HCT116 (cell line): Measurements from ENCODE around the gene RSRC1. TPM values are rescaled to one million over a fixed set of nuclear protein-coding genes. Genes with fewer than 3 reads are reported as not detected.
A peak's percentile ranks its signal among the peaks of the same experiment; 100 is the strongest.

Source experiments
- ATAC-seq: fragments of 200-7000 bp; cut with Tn5 transposase; 2 replicates; pipeline ENCODE4 v1.9.1; 2020; ENCODE audit warnings: mild to moderate bottlenecking, moderate library complexity
- Bru-seq: library from RNA; stranded (reverse); fragments of 400-500 nt; gene quantifications from one replicate; lab custom pipeline; 2021; lab: Mats Ljungman, UMichigan
- BruChase-seq, 2 experiments: library from RNA; stranded (reverse); fragments of 400-500 nt; gene quantifications; one replicate each; lab custom pipeline; 2021; lab: Mats Ljungman, UMichigan
- BruUV-seq: library from RNA; stranded (reverse); fragments of 400-500 nt; replicated peaks from 2 replicates; lab custom pipeline; 2021; lab: Mats Ljungman, UMichigan
- CTCF ChIA-PET: fragments of 300-600 bp; sonication (Branson Sonifier 250); formaldehyde crosslinking; loops from one replicate; lab custom pipeline; 2021; ENCODE audit warnings: antibody characterized with exemption; lab: Charles Lee
- POLR2A ChIA-PET: fragments of 300-600, 350-600 bp; sonication (Branson Sonifier 250); formaldehyde crosslinking; loops from one replicate; lab custom pipeline; 2021; ENCODE audit warnings: antibody characterized with exemption; lab: Charles Lee
- RAD21 ChIA-PET, 2 experiments: fragments of 300-600 bp; sonication (Branson Sonifier 250); formaldehyde crosslinking; loops; one replicate each; lab custom pipeline; 2023; ENCODE audit warnings: low total read pairs in 2 of 2; ENCODE audit not compliant: uncharacterized antibody in 2 of 2, unreplicated experiment in 2 of 2, low non-redundant PET in 1 of 2; lab: Charles Lee
- DNase-seq: peaks from one replicate; pipeline ENCODE4 v3.0.0-alpha.2; 2010; ENCODE audit warnings: low read depth, low spot score
- H2AFZ ChIP-seq: fragments of 200-600 bp; shearing (Covaris generic), sonication (generic); 2 replicates; pipeline ENCODE4 v1.6.1; 2017; ENCODE audit warnings: low read depth, mixed run types, mixed read lengths, antibody characterized with exemption, low read length; ENCODE audit not compliant: poor library complexity, severe bottlenecking
- H3K27ac ChIP-seq: 2 replicates; pipeline ENCODE4 v1.5.1; 2012; ENCODE audit warnings: low read depth, low read length
- H3K27me3 ChIP-seq: fragments of 200-600 bp; sonication (generic); 2 replicates; pipeline ENCODE4 v1.6.1; 2016; ENCODE audit warnings: mixed run types, low read length, mixed read lengths; ENCODE audit not compliant: insufficient read depth
- H3K36me3 ChIP-seq, 2 experiments: fragments of 200-500 bp in 1 of 2; fragments of 200-600 bp in 1 of 2; sonication (Bioruptor generic) in 1 of 2; sonication (generic) in 1 of 2; 2 replicates each; pipeline versions ENCODE4 v1.5.1 to v1.6.1; 2014 to 2016; ENCODE audit warnings: low read length in 2 of 2, inconsistent platforms in 1 of 2, mixed read lengths in 1 of 2, mixed run types in 1 of 2; ENCODE audit not compliant: insufficient read depth in 2 of 2, control insufficient read depth in 1 of 2
- H3K4me1 ChIP-seq, 2 experiments: fragments of 200-600 bp in 1 of 2; sonication (generic) in 1 of 2; 2 replicates each; pipeline versions ENCODE4 v1.5.1 to v1.6.1; 2012 to 2017; ENCODE audit warnings: low read length in 2 of 2, inconsistent platforms in 1 of 2, mild to moderate bottlenecking in 1 of 2, mixed read lengths in 1 of 2, mixed run types in 1 of 2, moderate library complexity in 1 of 2; ENCODE audit not compliant: insufficient read depth in 2 of 2, control insufficient read depth in 1 of 2
- H3K4me2 ChIP-seq: fragments of 200-600 bp; sonication (generic); 2 replicates; pipeline ENCODE4 v1.6.1; 2017; ENCODE audit warnings: mixed run types, low read length, mixed read lengths
- H3K4me3 ChIP-seq, 2 experiments: fragments of 200-600 bp in 1 of 2; sonication (generic) in 1 of 2; replicated peaks in 1 of 2; 2 replicates each; pipeline ENCODE4 v1.5.1; 2011 to 2016; ENCODE audit warnings: low read length in 2 of 2, control low read depth in 1 of 2, low read depth in 1 of 2, mild to moderate bottlenecking in 1 of 2, mixed read lengths in 1 of 2, mixed run types in 1 of 2
- H3K79me2 ChIP-seq: fragments of 200-600 bp; sonication (generic); 2 replicates; pipeline ENCODE4 v1.6.1; 2017; ENCODE audit warnings: mild to moderate bottlenecking, mixed run types, low read length, moderate library complexity, mixed read lengths; ENCODE audit not compliant: insufficient read depth
- H3K9ac ChIP-seq: fragments of 200-600 bp; sonication (generic); 2 replicates; pipeline ENCODE4 v1.6.1; 2016; ENCODE audit warnings: low read length, mixed read lengths
- H3K9me2 ChIP-seq: fragments of 200-600 bp; sonication (generic), shearing (Covaris generic); 2 replicates; pipeline ENCODE4 v1.6.1; 2017; ENCODE audit warnings: mixed run types, mild to moderate bottlenecking, moderate library complexity; ENCODE audit not compliant: insufficient read depth
- H3K9me3 ChIP-seq, 2 experiments: fragments of 200-500 bp in 1 of 2; fragments of 200-600 bp in 1 of 2; sonication (Bioruptor generic) in 1 of 2; sonication (generic) in 1 of 2; 2 replicates each; pipeline ENCODE4 v1.6.1; 2014 to 2017; ENCODE audit warnings: low read length in 2 of 2, mixed read lengths in 2 of 2, inconsistent platforms in 1 of 2, low read depth in 1 of 2, mild to moderate bottlenecking in 1 of 2, mixed run types in 1 of 2, moderate library complexity in 1 of 2; ENCODE audit not compliant: control insufficient read depth in 1 of 2, insufficient read depth in 1 of 2
- H4K20me1 ChIP-seq: fragments of 200-600 bp; sonication (generic), shearing (Covaris generic); 2 replicates; pipeline ENCODE4 v1.6.1; 2017; ENCODE audit warnings: mixed run types, mild to moderate bottlenecking, moderate library complexity; ENCODE audit not compliant: insufficient read depth
- CBX3 ChIP-seq: IDR thresholded peaks from 2 replicates; pipeline ENCODE4 v1.6.1; 2012; ENCODE audit warnings: low read depth
- CEBPB ChIP-seq: IDR thresholded peaks from 2 replicates; pipeline ENCODE4 v1.6.1; 2012; ENCODE audit warnings: low read depth
- EGR1 ChIP-seq: IDR thresholded peaks from 2 replicates; pipeline ENCODE4 v1.6.1; 2012; ENCODE audit warnings: low read depth
- ELF1 ChIP-seq: IDR thresholded peaks from 2 replicates; pipeline ENCODE4 v1.6.1; 2012; ENCODE audit warnings: low read depth, borderline replicate concordance
- EZH2 ChIP-seq: fragments of 200-600 bp; sonication (generic); IDR thresholded peaks from 2 replicates; pipeline ENCODE4 v1.6.1; 2017; ENCODE audit warnings: antibody characterized with exemption, mixed run types
- EZH2phosphoT487 ChIP-seq: fragments of 200-600 bp; IDR thresholded peaks from 2 replicates; pipeline ENCODE4 v1.6.1; 2018; ENCODE audit warnings: antibody characterized with exemption, borderline replicate concordance
- FOSL1 ChIP-seq: IDR thresholded peaks from 2 replicates; pipeline ENCODE4 v1.6.1; 2012; ENCODE audit warnings: low read depth
- JUND ChIP-seq: IDR thresholded peaks from 2 replicates; pipeline ENCODE4 v1.6.1; 2012
- POLR2AphosphoS5 ChIP-seq: IDR thresholded peaks from 2 replicates; pipeline ENCODE4 v1.6.1; 2011; ENCODE audit warnings: mild to moderate bottlenecking, low read depth, low read length, moderate library complexity
- RAD21 ChIP-seq: IDR thresholded peaks from 2 replicates; pipeline ENCODE4 v1.6.1; 2012; ENCODE audit warnings: low read depth, mild to moderate bottlenecking
- SIN3A ChIP-seq: IDR thresholded peaks from 2 replicates; pipeline ENCODE4 v1.6.1; 2012; ENCODE audit warnings: low read depth
- SP1 ChIP-seq: IDR thresholded peaks from 2 replicates; pipeline ENCODE4 v1.6.1; 2012; ENCODE audit warnings: low read depth
- SRF ChIP-seq: IDR thresholded peaks from 2 replicates; pipeline ENCODE4 v1.6.1; 2012; ENCODE audit warnings: low read depth
- TCF7L2 ChIP-seq: IDR thresholded peaks from 2 replicates; pipeline ENCODE4 v1.7.0; 2011; ENCODE audit warnings: borderline replicate concordance, inconsistent platforms; ENCODE audit not compliant: insufficient read depth, insufficient read length; ENCODE audit errors: extremely low read depth
- YY1 ChIP-seq: IDR thresholded peaks from 2 replicates; pipeline ENCODE4 v1.6.1; 2011; ENCODE audit warnings: low read length, low read depth, moderate library complexity, mild to moderate bottlenecking; ENCODE audit not compliant: insufficient replicate concordance; ENCODE audit errors: extremely low read depth
- ZFX ChIP-seq: fragments of 450-650 bp; IDR thresholded peaks from 2 replicates; pipeline ENCODE4 v1.6.1; 2017
- ZNF274 ChIP-seq: fragments of 200-500 bp; sonication (Bioruptor generic); IDR thresholded peaks from 2 replicates; pipeline ENCODE4 v1.6.1; 2014; ENCODE audit warnings: mild to moderate bottlenecking, low read depth, low read length, inconsistent platforms
- intact Hi-C: fragments of 100-400 bp; cut with micrococcal nuclease; formaldehyde crosslinking; loops from 2 replicates; pipeline ENCODE4 v1.10.0; 2022
- long read RNA-seq: library from polyadenylated mRNA; unstranded; transcript quantifications from one replicate; pipeline ENCODE4 v2.0.0, GENCODE V29; 2021; ENCODE audit not compliant: unreplicated experiment
- polyA plus RNA-seq: library from polyadenylated mRNA; unstranded; fragments of >200 nt; gene quantifications from 2 replicates; pipeline ENCODE4 v1.2.1, GENCODE V29; 2012; ENCODE audit warnings: missing spikeins
- total RNA-seq: library from RNA; stranded (reverse); gene quantifications from one replicate; pipeline ENCODE4 v1.2.1, GENCODE V29; 2021; ENCODE audit not compliant: unreplicated experiment
- TF ChIP-seq, protein P1 (sequence below): IDR thresholded peaks from 2 replicates; pipeline ENCODE4 v1.6.1; 2011; ENCODE audit warnings: mild to moderate bottlenecking, low read length, moderate library complexity; ENCODE audit not compliant: insufficient replicate concordance; ENCODE audit errors: extremely low read depth
- TF ChIP-seq, protein P2 (sequence below), 3 experiments: fragments of 200-600 bp in 1 of 3; sonication (generic) in 1 of 3; IDR thresholded peaks in 2 of 3; conservative IDR thresholded peaks in 1 of 3; 2 replicates each; pipeline ENCODE4 v1.5.1; 2012 to 2017; ENCODE audit warnings: low read depth in 2 of 3, low read length in 2 of 3, antibody characterized with exemption in 1 of 3, borderline replicate concordance in 1 of 3, control low read depth in 1 of 3, mild to moderate bottlenecking in 1 of 3, mixed read lengths in 1 of 3, mixed run types in 1 of 3, moderate library complexity in 1 of 3; ENCODE audit not compliant: insufficient read depth in 1 of 3
- TF ChIP-seq, protein P3 (sequence below): IDR thresholded peaks from 2 replicates; pipeline ENCODE4 v1.6.1; 2012

The RSRC1 gene, protein sequence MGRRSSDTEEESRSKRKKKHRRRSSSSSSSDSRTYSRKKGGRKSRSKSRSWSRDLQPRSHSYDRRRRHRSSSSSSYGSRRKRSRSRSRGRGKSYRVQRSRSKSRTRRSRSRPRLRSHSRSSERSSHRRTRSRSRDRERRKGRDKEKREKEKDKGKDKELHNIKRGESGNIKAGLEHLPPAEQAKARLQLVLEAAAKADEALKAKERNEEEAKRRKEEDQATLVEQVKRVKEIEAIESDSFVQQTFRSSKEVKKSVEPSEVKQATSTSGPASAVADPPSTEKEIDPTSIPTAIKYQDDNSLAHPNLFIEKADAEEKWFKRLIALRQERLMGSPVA
- total RNA-seq (37.1 TPM), Bru-seq, nascent RNA (percentile 80 among the genes with signal in this experiment), BruChase-seq, experiment 1, labeled RNA remaining after a 6-hour chase (percentile 55 among the genes with signal in this experiment), BruChase-seq, experiment 2, labeled RNA remaining after a 2-hour chase (percentile 60 among the genes with signal in this experiment)
- polyA plus RNA-seq: 17.0 and 20.4 TPM in 2 replicates
- long read RNA-seq, transcript RSRC1-201 (10 exons, 1,727 nt): major isoform, 11 of 43 reads
- long read RNA-seq, transcript RSRC1-215 (10 exons, 1,738 nt): minor isoform, 8 of 43 reads
- long read RNA-seq, partial matches to known transcripts: 6 of 43 reads
- long read RNA-seq, other reads (novel, unspliced or antisense): 16 of 43 reads

DNA sequence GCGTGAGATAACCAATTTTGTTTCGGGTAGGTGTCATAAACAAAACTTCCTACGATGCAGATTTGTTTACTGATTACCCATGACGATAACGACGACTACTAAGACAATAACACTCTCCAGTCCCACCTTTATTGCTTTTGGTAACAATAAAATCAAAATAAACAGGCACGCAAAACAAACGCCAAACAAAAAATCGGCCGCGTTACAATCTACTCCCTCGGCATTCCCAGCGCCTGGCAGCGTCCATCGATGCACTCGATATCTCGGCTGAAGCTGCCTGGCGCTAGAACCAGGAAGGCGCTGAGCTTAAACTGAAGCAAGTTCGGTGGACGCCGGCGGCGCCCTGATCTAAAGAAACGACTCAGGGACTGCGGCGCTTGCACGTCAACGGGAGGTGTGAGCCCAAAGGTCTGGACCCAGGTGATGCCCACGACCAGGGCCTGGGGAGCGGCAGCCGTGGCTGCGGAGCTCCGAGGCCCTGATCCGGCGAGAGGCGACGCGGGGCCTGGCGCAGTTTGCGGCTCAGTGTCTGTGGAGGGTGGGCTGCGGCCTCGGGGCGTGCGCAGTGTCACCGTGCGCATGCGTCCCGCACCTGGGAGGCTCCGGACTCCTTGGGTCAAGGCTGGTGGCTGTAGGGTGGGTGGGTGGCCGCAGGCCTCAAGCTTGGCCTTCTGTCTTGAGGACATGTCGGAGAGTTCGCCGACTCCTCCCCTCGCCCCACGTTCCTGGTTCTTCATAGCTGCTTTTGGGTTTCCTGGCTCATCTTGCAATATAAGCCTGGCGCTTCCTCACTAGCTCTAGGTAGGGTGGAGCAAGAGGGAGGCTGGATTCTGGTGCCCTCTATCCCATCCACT, at the start of gene RSRC1:
TSS of gene RSRC1 (plus strand) at position 286 of the 854 bp plus-strand sequence. CDS start 12,016 bp downstream, outside the sequence.
- no peaks in the 10 kb centered on the region for H3K27me3 ChIP-seq
- ChIA-PET RAD21 (interaction anchor here in 1 of 2 experiments (0.7 kb wide), 1 partner anchor 25 kb away, joined by 3 read pairs; no protein-coding TSS in a partner anchor), CTCF (interaction anchor here (1.3 kb wide), 2 partner anchors 324 to 503 kb away, joined by 3 to 4 read pairs; no protein-coding TSS in a partner anchor), POLR2A (interaction anchor here (0.9 to 1.2 kb wide), 6 partner anchors 9 to 422 kb away, joined by 3 to 4 read pairs (median 4); no protein-coding TSS in a partner anchor)
- no peaks in the 10 kb centered on the region for H4K20me1 ChIP-seq
- peak within 1 kb of the TSS; percentile 86 for H2AFZ ChIP-seq
- peak within 1 kb of the TSS; percentile 77 for H3K27ac ChIP-seq
- BruUV-seq: TSS peak; percentile 83
- intact Hi-C loops: loop anchor here (10.0 kb wide), 1 partner anchor 205 kb away; no protein-coding TSS in a partner anchor
- ATAC-seq (peak; percentile 90), DNase-seq (peak; percentile 89)
- H3K9me3 ChIP-seq: no peaks in the 10 kb centered on the region
- peak within 1 kb of the TSS; percentile 83 for H3K9ac ChIP-seq
- peaks cover 45% of the 10 kb centered on the region for H3K79me2 ChIP-seq
- no peaks in the 10 kb centered on the region for H3K9me2 ChIP-seq
- H3K4me2 ChIP-seq: peak within 1 kb of the TSS; percentile 91
- no peaks in the 10 kb centered on the region for H3K36me3 ChIP-seq
- peaks cover 0 to 27% of the 10 kb centered on the region in 2 experiments; a peak in 2 of 4 replicates for H3K4me1 ChIP-seq
- peak within 1 kb of the TSS; percentile 70 to 84 for H3K4me3 ChIP-seq
- TF ChIP-seq EZH2 (no peak), SP1 (peak; percentile 78), RAD21 (no peak), TCF7L2 (peak; percentile 83), ELF1 (peak; percentile 91), JUND (no peak), SIN3A (peak; percentile 88), CEBPB (no peak), YY1 (peak; percentile 89), EZH2phosphoT487 (no peak), SRF (peak; percentile 95), FOSL1 (no peak), ZNF274 (no peak), CBX3 (peak; percentile 78), ZFX (peak; percentile 99), EGR1 (no peak), POLR2AphosphoS5 (peak; percentile 97)
- TF ChIP-seq, protein P1, sequence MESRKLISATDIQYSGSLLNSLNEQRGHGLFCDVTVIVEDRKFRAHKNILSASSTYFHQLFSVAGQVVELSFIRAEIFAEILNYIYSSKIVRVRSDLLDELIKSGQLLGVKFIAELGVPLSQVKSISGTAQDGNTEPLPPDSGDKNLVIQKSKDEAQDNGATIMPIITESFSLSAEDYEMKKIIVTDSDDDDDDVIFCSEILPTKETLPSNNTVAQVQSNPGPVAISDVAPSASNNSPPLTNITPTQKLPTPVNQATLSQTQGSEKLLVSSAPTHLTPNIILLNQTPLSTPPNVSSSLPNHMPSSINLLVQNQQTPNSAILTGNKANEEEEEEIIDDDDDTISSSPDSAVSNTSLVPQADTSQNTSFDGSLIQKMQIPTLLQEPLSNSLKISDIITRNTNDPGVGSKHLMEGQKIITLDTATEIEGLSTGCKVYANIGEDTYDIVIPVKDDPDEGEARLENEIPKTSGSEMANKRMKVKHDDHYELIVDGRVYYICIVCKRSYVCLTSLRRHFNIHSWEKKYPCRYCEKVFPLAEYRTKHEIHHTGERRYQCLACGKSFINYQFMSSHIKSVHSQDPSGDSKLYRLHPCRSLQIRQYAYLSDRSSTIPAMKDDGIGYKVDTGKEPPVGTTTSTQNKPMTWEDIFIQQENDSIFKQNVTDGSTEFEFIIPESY: no peak
- TF ChIP-seq, protein P2, sequence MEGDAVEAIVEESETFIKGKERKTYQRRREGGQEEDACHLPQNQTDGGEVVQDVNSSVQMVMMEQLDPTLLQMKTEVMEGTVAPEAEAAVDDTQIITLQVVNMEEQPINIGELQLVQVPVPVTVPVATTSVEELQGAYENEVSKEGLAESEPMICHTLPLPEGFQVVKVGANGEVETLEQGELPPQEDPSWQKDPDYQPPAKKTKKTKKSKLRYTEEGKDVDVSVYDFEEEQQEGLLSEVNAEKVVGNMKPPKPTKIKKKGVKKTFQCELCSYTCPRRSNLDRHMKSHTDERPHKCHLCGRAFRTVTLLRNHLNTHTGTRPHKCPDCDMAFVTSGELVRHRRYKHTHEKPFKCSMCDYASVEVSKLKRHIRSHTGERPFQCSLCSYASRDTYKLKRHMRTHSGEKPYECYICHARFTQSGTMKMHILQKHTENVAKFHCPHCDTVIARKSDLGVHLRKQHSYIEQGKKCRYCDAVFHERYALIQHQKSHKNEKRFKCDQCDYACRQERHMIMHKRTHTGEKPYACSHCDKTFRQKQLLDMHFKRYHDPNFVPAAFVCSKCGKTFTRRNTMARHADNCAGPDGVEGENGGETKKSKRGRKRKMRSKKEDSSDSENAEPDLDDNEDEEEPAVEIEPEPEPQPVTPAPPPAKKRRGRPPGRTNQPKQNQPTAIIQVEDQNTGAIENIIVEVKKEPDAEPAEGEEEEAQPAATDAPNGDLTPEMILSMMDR (IDR thresholded peaks at IDR 0.05 in 2 of 3, conservative IDR thresholded peaks at IDR 0.05 in 1 of 3; ENCODE audit: borderline replicate concordance in 1 of 3, insufficient read depth in 1 of 3, low read depth in 2 of 3, low read length in 2 of 3): no peak
- TF ChIP-seq, protein P3, sequence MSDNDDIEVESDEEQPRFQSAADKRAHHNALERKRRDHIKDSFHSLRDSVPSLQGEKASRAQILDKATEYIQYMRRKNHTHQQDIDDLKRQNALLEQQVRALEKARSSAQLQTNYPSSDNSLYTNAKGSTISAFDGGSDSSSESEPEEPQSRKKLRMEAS: peak; percentile 57
